Measurements from ENCODE around the gene FNBP1L.

The FNBP1L gene

DNA sequence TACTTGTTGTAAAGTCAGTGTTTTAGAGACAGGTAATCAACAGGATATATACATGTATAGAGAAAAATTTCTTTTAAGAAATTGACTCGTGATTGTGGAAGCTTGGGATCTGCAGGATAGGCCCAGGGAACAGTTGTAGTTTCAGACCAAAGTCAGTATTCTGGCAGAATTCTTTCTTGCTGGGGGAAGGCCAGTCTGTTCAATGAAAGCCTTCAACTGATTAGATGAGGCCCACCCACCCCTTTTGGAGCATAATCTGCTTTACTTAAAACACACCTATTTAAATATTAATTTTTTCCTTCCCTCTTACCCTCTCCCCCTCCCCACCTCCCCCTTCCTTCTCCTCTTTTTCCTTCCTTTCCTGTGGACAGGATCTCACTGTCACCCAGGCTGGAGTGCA lies 48.0 kb downstream of the FNBP1L start:
- DNase-seq = no peak

DNA sequence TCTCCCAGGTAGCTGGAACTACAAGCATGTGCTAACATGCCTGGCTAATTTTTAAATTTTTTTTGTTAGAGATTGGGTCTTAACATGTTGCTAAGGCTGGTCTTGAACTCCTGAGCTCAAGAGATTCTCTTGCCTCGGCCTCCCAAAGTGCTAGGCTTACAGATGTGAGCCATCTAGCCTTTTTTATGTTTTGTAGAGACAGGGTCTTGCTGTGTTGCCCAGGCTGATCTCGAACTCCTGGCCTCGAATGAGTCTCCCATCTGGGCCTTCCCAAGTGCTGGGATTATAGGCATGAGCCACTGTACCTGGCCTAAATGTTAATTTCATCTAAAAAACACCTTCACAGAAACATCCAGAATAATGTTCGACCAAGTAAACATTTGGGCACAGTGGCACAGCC lies 48.6 kb downstream of the FNBP1L start:
- no peak for DNase-seq

DNA sequence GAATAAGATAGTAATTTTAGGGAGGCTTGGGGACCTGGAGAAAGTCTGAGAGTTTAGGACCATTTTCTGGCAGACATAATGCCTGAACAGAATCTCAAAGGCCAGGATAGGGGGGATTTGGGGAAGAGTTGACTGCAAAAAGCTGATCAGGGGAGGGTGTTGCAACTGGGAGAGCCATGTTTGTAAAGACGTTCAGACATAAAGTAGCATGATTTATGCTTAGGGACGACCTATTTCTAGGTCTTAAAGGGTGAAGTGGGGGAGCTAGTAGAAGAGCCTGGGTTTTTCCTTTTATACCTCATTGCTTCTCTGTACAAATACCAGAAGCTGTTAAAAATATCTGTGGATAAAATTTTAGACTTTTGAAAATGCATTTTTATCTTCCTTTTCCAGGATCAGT lies 51.2 kb downstream of the FNBP1L start:
- DNase-seq = no peak

DNA sequence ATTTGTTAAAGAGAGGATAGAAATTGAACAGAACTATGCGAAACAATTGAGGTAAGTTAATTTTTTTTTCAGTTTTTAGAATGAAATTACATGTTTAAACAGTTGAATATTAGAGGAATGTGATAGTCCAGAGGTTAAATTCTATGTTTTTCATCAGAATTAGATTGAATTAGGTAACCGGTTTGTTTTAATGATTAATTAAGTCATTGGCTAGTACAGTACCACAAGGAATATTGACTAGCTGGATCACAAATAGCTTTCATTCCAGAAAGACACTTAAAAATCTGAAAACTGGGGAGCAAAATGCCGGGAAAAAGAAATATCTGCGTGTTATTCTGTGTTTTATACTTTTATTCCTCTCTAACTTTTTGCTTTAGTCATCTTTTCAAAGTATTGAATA lies 51.6 kb downstream of the FNBP1L start:
- no peak for DNase-seq

DNA sequence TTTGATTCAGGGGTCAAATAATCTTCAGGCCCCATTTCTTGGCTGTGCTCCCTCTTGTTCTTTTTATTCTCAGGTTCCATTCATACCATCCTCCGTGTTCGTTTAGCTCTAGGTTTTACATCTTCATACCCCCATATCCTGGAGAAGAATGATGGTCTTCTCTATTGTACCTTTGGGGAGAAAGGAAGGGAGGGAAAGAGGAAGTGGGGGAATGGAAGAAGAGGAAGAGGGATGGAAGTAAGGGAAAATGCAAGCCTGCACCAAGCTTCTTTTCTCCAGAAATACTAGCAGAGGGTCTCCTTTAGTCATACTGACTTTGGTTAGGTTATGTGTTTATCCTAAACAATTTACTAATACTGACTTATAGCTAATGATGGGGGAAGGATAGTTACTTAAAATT lies 52.4 kb downstream of the FNBP1L start:
- no peak for DNase-seq

DNA sequence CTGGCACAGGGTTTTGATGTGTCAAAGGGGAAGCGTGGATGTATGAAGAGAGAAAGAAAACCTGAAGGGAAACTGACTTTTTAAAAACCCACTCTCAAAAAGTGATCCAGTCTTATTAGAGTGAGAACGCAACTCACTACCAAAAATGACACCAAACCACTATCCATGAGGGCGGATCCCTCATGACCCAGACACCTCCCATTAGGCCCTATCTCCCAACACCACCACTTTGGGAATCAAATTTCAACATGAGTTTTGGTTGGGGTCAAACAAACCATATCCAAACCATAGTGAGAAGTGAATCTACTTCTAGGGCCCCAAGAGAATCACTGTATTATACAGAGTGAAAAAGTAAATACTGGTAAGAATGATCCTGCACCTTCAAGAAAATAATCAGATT lies 53.5 kb downstream of the FNBP1L start:
- no peak for DNase-seq

DNA sequence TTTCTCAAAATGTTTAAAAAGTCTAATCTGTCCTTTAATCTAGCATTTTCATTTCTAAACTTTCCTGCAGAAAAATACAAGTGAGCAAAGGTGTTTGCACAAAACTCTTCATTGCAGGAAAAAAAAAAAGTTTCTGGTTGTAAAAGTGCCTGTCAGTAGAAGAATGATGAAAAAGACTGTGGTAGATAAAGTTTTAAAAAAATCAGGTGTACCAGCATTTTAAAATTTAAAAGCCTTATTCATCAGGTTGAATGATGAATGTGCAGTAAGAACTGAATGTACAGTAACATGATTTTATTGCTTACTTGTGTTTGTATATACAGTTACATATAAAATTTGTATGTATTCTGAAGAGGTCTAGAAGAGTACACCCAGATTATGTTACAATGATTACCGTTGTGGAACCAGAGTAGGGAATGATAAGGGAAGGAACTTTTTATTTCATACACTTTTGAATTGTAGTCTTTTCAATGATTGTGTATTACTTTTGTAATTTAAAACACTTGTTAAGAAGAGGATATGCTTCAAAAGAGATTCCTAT lies 54.0 kb downstream of the FNBP1L start:
- no peak for DNase-seq

DNA sequence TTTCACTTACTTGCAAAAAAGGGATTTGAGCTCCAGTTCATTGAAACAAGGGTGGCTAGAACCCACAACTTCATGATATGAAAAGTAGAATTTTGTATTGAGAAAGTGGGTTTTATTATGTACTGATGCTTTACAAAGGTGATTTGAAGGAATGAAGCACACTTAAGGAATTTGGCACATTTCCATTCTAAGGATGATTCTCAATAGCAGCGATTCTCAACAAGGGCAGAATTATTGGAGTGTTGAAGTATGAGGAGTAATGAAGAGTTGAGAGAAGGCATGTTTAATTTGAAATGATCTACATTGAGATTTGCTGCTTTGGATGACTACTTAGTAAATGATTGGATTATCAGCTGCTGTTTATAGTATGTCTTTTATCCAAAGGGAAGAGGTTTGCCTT lies 54.7 kb downstream of the FNBP1L start:
- no peak for DNase-seq

DNA sequence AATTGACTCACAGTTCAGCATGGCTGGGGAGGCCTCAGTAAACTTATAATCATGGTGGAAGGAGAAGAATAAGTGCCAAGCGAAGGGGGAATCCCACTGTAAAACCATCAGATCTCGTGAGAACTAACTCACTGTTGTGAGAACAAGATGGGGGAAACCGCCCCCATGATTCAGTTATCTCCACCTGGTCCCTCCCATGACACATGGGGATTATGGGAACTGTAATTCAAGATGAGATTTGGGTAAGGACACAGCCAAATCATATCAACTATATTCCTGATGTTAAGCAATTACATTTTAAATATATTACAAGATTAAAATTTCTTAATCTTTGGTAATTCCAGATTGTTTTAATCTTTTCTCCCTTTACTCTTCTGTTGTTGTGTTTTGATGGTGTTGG lies 55.2 kb downstream of the FNBP1L start:
- no peak for DNase-seq

DNA sequence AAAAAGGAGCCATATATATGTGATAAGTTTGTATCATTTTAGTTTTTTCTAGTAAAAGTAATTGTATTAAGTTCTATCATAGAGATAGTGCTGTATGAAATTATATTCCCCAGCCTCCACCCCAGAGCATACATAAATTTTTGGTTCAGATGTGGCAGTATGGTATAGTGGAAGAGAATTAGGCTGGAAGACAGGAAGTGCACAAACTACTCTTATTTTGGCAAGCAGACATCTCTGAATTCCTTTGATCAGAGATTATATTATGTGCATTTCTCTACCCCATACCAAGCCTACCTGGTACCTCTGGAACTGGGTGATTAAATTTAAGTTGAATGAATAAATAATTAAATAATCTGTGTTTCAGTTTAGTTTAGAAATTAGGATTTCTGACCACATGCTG lies 55.9 kb downstream of the FNBP1L start:
- DNase-seq = no peak

DNA sequence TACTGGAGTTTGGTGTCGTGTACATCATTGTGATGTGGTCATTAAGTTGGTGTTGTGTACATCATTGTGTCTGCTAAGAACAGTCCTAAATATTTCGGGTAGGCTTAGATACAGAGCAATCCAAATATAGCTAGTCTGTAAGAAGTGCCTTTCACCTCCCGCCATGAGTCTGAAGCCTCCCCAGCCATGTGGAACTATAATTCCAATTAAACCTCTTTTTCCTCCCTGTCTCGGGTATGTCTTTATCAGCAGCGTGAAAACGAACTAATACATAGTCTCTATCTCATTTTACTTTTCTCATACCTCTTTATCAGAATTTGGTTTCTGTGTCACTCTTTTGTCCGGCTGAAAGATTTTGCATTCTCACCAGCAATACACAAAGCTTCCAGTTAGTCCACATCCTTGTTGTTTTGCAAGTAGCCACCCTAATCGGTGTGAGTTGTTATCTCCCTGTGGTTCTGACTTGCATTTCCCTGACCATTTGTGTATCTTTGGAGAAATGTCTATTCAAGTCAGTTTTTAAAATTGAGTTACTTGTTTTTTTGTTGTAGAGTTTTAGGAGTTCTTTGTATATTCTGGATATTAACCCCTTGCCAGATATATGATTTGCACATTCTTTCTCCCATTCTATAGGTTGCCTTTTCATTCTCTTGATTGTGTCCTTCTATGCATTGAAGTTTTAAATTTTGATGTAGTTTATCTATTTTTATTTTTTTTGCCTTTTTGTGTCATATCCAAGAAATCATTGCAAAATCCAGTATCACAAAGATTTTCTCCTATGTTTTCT lies 56.5 kb downstream of the FNBP1L start:
- DNase-seq = no peak

DNA sequence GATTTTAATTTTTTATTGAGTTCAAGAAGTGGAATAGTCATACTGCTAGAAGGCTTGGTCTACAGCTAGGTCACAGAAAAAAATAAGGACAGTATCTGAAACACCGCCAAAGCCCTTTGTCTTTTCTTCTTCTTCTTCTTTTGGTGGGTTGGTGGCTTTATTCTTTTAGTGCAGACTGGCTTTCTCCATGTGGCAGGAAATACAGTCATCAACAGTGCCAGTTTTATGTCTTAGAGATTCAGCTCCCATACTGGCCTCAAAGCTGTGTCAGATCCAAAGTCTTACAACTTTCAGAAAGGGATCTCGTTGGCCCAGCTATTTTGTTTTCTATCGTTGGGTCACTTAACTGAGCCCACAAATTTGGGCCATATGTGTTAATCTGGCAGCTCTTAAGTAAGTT lies 58.2 kb downstream of the FNBP1L start:
- no peak for DNase-seq

DNA sequence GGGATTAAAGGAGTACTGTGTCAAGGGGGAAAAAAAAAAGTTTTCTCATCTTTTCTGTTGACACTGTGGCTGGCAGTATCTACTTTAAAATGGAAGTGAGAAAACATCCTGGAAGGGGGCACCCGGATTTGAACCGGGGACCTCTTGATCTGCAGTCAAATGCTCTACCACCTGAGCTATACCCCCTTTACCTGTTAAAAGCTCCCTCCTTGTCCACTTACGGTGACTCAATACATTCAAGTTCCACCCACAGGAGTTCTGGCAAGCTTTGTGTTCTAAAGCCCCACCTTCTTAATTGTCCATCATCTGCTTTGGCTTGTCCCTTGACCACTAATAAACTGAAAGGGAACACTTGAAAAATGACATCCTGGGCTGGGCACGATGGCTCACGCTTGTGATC lies 68.2 kb downstream of the FNBP1L start:
- DNase-seq = no peak

DNA sequence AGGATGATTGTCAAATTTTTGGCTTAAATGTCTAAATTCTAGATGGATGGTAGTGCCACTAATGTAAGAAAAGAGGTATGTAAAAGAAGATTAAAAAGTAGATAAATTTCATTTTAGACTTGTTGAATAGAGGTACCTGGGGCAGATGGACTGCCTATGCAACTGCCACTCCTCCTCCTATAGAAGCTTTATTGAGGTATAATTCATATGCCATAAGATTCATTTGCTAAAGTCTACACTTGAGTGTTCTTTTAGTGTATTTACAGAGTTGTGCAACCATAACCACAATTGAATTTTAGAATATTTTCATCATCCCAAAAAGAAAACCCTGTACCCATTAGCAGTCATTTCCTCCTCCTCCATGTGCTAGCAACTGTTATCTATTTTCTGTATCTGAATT lies 70.6 kb downstream of the FNBP1L start:
- no peak for DNase-seq

DNA sequence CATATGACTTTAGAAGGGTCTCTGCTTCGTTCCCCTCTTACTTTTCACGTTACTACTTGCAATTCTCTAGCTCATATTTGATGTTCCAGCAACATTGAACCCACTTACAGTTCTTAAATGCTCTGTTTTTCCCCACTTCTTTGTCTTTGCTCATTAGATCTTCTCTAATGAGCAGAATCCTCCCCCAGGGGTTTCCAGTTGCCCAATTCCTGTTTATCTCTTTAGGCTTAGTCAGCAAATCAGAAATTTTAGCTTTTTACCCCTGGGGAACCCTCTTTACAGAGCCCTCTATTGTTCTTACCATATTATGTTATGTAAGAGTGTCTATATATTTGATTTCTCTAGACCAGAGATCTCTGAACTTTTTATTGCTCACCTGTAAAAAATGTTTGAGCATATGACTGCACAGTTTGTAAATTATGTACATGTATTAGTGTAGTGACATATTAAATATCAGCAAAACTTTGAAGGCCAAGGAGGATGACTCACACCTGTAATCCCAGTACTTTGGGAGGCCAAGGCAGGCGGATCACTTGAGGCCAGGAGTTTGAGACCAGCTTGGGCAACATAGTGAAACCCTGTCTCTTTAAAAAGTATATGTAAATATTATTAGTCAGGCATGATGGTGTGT lies 71.4 kb downstream of the FNBP1L start:
- no peak for DNase-seq

DNA sequence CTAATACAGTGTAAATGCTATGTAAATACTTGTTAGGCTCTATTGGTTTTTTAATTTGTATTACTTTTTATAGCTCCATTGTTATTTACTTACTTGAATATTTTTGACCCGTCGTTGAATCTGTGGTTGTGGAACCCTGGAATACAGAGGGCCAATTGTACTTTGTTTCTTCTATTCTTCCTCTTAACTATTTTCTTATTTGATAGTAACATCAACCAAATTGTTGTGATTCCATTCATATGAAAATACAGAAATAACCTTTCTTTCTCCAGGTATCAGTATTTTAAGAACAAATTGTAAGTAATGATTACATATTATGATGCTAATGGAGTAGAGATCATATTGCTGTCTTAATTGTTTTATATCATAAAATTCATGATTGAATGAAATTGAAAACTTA lies 73.7 kb downstream of the FNBP1L start:
- no peak for DNase-seq

DNA sequence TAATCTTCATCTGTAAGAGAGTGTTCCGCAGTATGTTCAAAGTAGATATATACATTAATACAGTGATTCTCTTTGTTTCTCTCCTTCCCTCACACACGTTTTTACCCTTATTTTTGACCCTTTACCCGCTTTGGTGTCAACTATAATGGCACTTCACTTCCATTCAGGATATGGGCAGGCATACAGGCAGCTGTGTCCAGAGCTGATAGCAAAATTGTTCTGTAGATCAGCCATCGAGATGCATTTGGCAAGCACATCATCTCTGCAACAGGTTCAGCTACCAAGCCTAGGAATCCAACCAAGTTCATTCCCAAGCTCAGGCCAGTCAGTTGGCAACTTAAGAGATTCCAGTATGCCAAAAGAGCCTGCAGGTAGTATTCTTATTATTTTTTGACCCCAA lies 74.8 kb downstream of the FNBP1L start:
- no peak for DNase-seq

DNA sequence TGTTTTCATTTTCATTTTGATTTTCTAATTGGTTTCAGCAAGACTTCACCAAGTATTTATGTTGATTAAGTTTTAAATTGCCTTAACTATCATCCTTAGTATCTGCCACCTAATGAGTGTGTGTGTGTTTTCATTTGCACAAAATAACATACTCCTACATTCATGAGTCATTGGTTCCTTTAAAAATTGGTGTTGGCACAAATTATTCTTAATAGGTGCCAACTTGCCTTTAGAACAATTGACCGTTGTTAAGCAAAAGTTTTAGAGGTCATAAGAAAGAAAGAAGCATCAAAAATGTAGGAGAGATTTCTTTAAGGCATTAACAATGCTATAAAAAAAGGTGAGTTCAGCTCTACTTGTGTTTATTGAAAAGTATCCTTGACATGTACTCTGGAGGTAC lies 77.5 kb downstream of the FNBP1L start:
- no peak for DNase-seq

DNA sequence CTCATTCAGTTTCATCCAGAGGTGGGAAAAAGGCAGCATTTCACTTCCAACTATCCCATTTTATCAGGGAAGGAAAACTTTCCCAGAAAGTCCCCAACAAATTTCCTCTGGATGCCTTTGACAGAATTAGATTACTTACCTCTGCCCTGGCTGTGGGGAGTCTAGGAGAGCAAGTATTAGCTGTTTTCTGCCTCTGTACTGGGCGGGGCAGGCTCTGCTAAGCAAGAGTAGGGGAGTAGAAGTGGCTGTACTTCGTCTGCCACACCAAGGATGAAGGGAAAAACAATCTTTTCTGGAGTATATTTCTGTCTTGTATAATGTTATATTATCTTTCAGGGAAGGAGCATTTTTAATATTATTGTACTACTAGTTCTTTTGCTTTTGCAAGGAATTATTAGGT lies 78.5 kb downstream of the FNBP1L start:
- no peak for DNase-seq

DNA sequence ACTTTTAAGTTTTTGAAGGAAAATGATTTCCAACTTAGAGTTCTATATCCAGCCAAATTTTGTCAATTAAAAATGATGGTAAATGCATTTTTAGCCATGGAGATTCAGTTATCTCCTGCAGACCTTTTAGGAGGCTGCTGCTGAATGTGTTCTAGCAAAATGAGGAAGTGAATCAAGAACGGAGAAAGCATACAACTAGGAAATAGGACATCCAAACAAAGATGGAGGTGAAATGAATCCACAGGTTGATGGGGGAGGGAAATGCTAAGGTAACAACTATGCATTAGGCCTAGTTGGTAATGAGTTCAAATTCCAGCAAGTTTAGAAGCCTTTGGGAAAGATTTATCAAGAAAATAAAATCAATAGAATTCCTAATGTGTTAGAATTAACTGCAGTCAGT lies 80.5 kb downstream of the FNBP1L start:
- no peak for DNase-seq

DNA sequence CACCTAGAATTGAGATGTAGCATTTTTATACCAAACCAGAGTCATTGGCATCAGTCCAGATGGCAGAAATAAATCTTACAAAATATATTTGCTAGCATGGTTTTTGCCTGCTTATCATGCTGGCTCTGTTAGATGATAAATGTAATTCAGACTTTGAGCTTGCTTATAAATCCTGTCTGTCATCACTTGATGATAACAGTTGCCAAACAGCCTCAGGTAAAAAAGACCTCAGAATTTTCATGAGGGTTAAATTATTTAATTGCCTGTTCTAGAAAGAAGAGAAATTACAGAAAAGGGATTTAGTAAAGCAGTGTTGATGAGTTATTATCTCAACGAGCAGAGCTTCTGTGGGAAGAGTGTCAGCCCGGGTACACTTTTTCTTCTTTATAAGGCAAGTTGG lies 83.3 kb downstream of the FNBP1L start:
- peak; percentile 16 for DNase-seq

DNA sequence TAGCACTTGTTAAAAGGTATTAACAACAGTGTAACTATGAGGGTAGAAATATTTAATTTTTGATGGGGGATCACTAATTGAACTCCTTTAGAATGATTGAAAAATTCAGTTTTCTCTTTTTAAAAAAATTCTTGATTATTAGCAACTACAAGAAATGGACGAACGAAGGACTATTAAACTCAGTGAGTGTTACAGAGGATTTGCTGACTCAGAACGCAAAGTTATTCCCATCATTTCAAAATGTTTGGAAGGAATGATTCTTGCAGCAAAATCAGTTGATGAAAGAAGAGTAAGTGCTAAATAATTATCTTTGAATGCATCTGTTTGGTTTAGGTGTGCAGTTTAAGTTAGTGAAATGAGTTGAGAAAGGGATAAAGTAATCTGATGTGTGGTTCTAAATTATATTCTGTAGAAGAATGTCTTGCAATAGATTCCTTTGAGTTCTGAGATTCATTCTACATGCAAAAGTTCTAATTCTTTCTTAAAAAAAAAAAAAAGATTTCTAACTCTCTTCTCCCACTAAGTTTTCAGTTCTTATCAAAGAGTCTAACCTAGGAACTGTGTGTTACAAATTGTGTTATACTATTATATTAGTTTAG lies 85.0 kb downstream of the FNBP1L start:
- no peak for DNase-seq

DNA sequence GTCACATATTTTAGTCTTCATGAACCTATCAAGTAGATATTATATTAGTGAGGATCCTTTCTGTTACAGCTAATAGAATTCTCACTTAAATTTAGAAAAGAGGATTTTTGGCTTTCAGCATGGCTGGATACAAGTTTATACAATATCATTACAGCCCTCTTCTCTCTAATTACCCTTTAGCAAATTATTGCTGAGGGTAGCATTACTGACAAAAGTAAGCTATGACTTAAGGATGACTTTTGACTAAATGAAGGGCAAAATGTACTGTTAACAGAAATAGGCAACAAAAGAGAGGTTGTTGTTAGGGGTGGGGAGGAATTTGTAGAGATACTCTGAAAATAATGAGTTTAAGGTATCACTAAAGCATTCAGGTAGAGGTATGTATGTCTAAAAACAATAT lies 85.8 kb downstream of the FNBP1L start:
- no peak for DNase-seq

DNA sequence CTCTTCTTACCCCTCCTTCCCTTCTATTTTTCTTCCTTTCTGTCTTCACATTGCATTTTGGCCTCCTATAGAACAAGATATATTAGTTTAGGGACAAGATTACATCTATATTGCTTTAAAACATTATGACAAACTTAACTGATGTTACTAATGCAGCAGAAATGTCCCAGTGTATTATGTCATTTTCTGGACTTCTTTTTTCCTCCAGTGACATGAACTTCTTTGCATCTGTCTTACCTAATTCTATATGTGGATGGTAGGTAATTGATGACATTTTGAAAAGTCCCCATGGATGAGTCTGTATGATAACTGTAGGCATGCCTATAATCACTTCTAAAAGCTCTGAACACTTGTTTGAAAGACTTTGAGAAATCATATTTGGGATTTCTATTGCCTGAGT lies 89.5 kb downstream of the FNBP1L start:
- DNase-seq = no peak

Data from NCI-H1436 (cell line).